Skeletal muscle tissue (tissue), 4 donors: ENCODE results near the gene CFDP1. TPM values are rescaled to one million over a fixed set of nuclear protein-coding genes. Genes with fewer than 3 reads are reported as not detected.
A peak's percentile ranks its signal among the peaks of the same experiment; 100 is the strongest.

ENCODE experiments used
- H3K27ac ChIP-seq: one replicate; pipeline ENCODE4 v1.7.0; 2013; ENCODE audit warnings: mild to moderate bottlenecking, low read depth, low read length, inconsistent platforms
- H3K27me3 ChIP-seq, 3 donors: one replicate each; pipeline ENCODE4 v1.7.0; 2013; ENCODE audit warnings: low read length in 3 of 3; ENCODE audit not compliant: control insufficient read depth in 3 of 3, insufficient read depth in 3 of 3
- H3K36me3 ChIP-seq, 3 donors: one replicate each; pipeline ENCODE4 v1.7.0; 2013; ENCODE audit warnings: low read length in 3 of 3; ENCODE audit not compliant: control insufficient read depth in 3 of 3, insufficient read depth in 3 of 3
- H3K4me1 ChIP-seq, 3 donors: one replicate each; pipeline ENCODE4 v1.7.0; 2013; ENCODE audit warnings: low read length in 3 of 3, mild to moderate bottlenecking in 3 of 3; ENCODE audit not compliant: control insufficient read depth in 3 of 3, insufficient read depth in 3 of 3
- H3K4me3 ChIP-seq, 3 donors: one replicate each; pipeline ENCODE4 v1.7.0; 2013; ENCODE audit warnings: low read length in 3 of 3
- H3K9ac ChIP-seq, 3 donors: one replicate each; pipeline ENCODE4 v1.7.0; 2013; ENCODE audit warnings: low read length in 3 of 3, mild to moderate bottlenecking in 3 of 3, moderate library complexity in 2 of 3, low read depth in 1 of 3
- H3K9me3 ChIP-seq, 3 donors: one replicate each; pipeline ENCODE4 v1.7.0; 2013; ENCODE audit warnings: low read length in 3 of 3; ENCODE audit not compliant: control insufficient read depth in 3 of 3
- total RNA-seq: library from RNA; depleted of rRNA; stranded (reverse); fragments of >200 nt; gene quantifications from one replicate; pipeline ENCODE4 v1.2.3, GENCODE V29; 2014
- donor health status: Osteomylitis.

Gene CFDP1
- total RNA-seq, 1 donor from 2014 or later = 49.6 TPM

GRCh38 chr16:75377729-75378386 lies 55.4 kb downstream of the CFDP1 start:
- no peaks in the 10 kb centered on the region for H3K9me3 ChIP-seq
- H3K9ac ChIP-seq = no peak overlapping the region
- H3K36me3 ChIP-seq = peaks cover 0 to 4% (median 3%) of the 10 kb centered on the region in 3 donors
- no peak overlapping the region for H3K4me3 ChIP-seq
- H3K4me1 ChIP-seq = peaks cover 3 to 7% (median 5%) of the 10 kb centered on the region in 3 donors
- peak overlapping the region; percentile 71 for H3K27ac ChIP-seq
- H3K27me3 ChIP-seq = no peaks in the 10 kb centered on the region

- no peaks in the 10 kb centered on the region for H3K9me3 ChIP-seq
- no peak overlapping the region for H3K9ac ChIP-seq
- H3K4me3 ChIP-seq = no peak overlapping the region
- peaks cover 0 to 3% (median 0%) of the 10 kb centered on the region in 3 donors for H3K36me3 ChIP-seq
- H3K27ac ChIP-seq = peak overlapping the region; percentile 71
- no peaks in the 10 kb centered on the region for H3K27me3 ChIP-seq
- peaks cover 5 to 7% (median 7%) of the 10 kb centered on the region in 3 donors for H3K4me1 ChIP-seq
Observed at GRCh38 chr16:75376475-75377161, 56.7 kb downstream of the CFDP1 start.

- H3K9me3 ChIP-seq = no peaks in the 10 kb centered on the region
- H3K27me3 ChIP-seq = no peaks in the 10 kb centered on the region
- no peak overlapping the region for H3K9ac ChIP-seq
- peaks cover 0 to 3% (median 0%) of the 10 kb centered on the region in 3 donors for H3K36me3 ChIP-seq
- no peak overlapping the region for H3K4me3 ChIP-seq
- peaks cover 3 to 7% (median 5%) of the 10 kb centered on the region in 3 donors for H3K4me1 ChIP-seq
- no peak overlapping the region for H3K27ac ChIP-seq
Observed at GRCh38 chr16:75374388-75374787, 58.9 kb downstream of the CFDP1 start.

- H3K9ac ChIP-seq = no peak overlapping the region
Observed at GRCh38 chr16:75372236-75372856, 61.0 kb downstream of the CFDP1 start.

GRCh38 chr16:75371171-75371570 lies 62.1 kb downstream of the CFDP1 start:
- Histone ChIP-seq H3K27me3 (no peaks in the 10 kb centered on the region), H3K4me1 (peaks cover 0 to 4% (median 0%) of the 10 kb centered on the region in 3 donors), H3K27ac (no peak overlapping the region), H3K4me3 (no peak overlapping the region), H3K9ac (no peak overlapping the region), H3K36me3 (no peaks in the 10 kb centered on the region), H3K9me3 (no peaks in the 10 kb centered on the region)

More at GRCh38 chr16:75372236-75372856, 61.0 kb downstream of the CFDP1 start:
- no peak overlapping the region for H3K4me3 ChIP-seq
- H3K27ac ChIP-seq = no peak overlapping the region
- no peaks in the 10 kb centered on the region for H3K27me3 ChIP-seq
- H3K9me3 ChIP-seq = no peaks in the 10 kb centered on the region
- H3K36me3 ChIP-seq = no peaks in the 10 kb centered on the region
- peaks cover 0 to 4% (median 0%) of the 10 kb centered on the region in 3 donors for H3K4me1 ChIP-seq

GRCh38 chr16:75364286-75364791 lies 69.0 kb downstream of the CFDP1 start:
- H3K9ac ChIP-seq = no peak overlapping the region
- no peak overlapping the region for H3K27ac ChIP-seq
- no peaks in the 10 kb centered on the region for H3K4me1 ChIP-seq
- H3K27me3 ChIP-seq = no peaks in the 10 kb centered on the region
- H3K36me3 ChIP-seq = no peaks in the 10 kb centered on the region
- H3K4me3 ChIP-seq = no peak overlapping the region
- H3K9me3 ChIP-seq = no peaks in the 10 kb centered on the region

- Histone ChIP-seq H3K9me3 (no peaks in the 10 kb centered on the region), H3K27ac (no peak overlapping the region), H3K4me3 (no peak overlapping the region), H3K27me3 (no peaks in the 10 kb centered on the region), H3K4me1 (no peaks in the 10 kb centered on the region), H3K36me3 (no peaks in the 10 kb centered on the region), H3K9ac (no peak overlapping the region)
Observed at GRCh38 chr16:75362846-75363245, 70.5 kb downstream of the CFDP1 start.

- Histone ChIP-seq H3K4me3 (no peak overlapping the region), H3K36me3 (no peaks in the 10 kb centered on the region), H3K9ac (no peak overlapping the region), H3K4me1 (no peaks in the 10 kb centered on the region), H3K27ac (no peak overlapping the region), H3K27me3 (no peaks in the 10 kb centered on the region), H3K9me3 (no peaks in the 10 kb centered on the region)
Observed at GRCh38 chr16:75361936-75362335, 71.4 kb downstream of the CFDP1 start.

GRCh38 chr16:75354170-75354569 lies 79.1 kb downstream of the CFDP1 start:
- H3K9ac ChIP-seq = no peak overlapping the region
- H3K4me1 ChIP-seq = no peaks in the 10 kb centered on the region
- no peaks in the 10 kb centered on the region for H3K9me3 ChIP-seq
- H3K4me3 ChIP-seq = no peak overlapping the region
- H3K27me3 ChIP-seq = no peaks in the 10 kb centered on the region
- H3K27ac ChIP-seq = no peak overlapping the region
- H3K36me3 ChIP-seq = no peaks in the 10 kb centered on the region

GRCh38 chr16:75351183-75351582 lies 82.1 kb downstream of the CFDP1 start:
- Histone ChIP-seq H3K27ac (no peak overlapping the region), H3K9me3 (no peaks in the 10 kb centered on the region), H3K4me1 (no peaks in the 10 kb centered on the region), H3K9ac (no peak overlapping the region), H3K4me3 (no peak overlapping the region), H3K36me3 (no peaks in the 10 kb centered on the region), H3K27me3 (no peaks in the 10 kb centered on the region)
